Testis (tissue), 2 donors: Measurements from ENCODE around the gene TRMT44.

Source experiments
- CTCF ChIP-seq, 3 experiments: fragments of 450-650 bp in 2 of 3; fragments of 200-600 bp in 1 of 3; sonication (generic) in 1 of 3; IDR thresholded peaks; one replicate each; pipeline ENCODE4 v1.5.1; 2016 to 2019; ENCODE audit warnings: antibody characterized with exemption in 3 of 3, mild to moderate bottlenecking in 2 of 3, moderate library complexity in 1 of 3
- POLR2A ChIP-seq: fragments of 450-650 bp; IDR thresholded peaks from one replicate; pipeline ENCODE4 v1.6.1; 2017; ENCODE audit warnings: antibody characterized with exemption, mild to moderate bottlenecking, moderate library complexity

- TF ChIP-seq CTCF (IDR thresholded peaks at IDR 0.05) (no peak), POLR2A (no peak)
These were observed 64.7 kb downstream of the TRMT44 start for GRCh38 chr4:8505229-8505628.
